ENCODE measurements around the gene DGKI.

DNA sequence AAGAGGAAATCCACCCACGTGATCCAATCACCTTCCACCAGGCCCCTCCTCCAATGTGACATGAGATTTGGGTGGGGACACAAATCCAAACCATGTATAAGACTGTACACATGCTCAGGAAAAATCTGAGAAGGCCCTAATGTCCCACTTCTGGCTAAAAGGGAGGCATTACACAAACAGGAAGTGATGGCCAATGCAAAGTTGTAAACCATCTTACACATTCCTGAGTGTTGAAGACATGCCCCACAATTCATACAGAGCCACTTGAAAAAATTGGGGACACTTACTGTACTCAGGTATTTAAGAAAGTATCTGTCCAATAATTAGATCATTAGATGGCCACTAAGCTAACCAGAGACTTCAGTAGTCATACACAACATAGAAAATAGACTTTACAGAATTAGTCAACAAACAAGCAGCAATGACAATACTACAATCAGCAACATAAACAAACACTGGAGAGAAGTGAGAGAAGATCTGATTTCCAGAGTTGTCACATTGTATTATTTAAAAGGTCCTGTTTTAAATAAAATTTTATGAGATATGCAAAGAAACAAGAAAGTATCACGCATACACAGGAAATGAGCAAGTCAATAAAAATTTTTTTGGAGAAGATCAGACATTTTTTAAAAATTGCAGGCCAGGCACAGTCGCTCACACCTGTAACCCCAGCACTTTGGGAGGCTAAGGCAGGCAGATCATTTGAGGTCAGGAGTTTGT, 143.3 kb downstream of the DGKI start:
- TF ChIP-seq ZNF614 (CRISPR knock-in tag; IDR thresholded peaks at IDR 0.05; ENCODE audit: borderline replicate concordance) = no peak
- TF ChIP-seq, protein P1, sequence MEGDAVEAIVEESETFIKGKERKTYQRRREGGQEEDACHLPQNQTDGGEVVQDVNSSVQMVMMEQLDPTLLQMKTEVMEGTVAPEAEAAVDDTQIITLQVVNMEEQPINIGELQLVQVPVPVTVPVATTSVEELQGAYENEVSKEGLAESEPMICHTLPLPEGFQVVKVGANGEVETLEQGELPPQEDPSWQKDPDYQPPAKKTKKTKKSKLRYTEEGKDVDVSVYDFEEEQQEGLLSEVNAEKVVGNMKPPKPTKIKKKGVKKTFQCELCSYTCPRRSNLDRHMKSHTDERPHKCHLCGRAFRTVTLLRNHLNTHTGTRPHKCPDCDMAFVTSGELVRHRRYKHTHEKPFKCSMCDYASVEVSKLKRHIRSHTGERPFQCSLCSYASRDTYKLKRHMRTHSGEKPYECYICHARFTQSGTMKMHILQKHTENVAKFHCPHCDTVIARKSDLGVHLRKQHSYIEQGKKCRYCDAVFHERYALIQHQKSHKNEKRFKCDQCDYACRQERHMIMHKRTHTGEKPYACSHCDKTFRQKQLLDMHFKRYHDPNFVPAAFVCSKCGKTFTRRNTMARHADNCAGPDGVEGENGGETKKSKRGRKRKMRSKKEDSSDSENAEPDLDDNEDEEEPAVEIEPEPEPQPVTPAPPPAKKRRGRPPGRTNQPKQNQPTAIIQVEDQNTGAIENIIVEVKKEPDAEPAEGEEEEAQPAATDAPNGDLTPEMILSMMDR (CRISPR knock-in tag; IDR thresholded peaks at IDR 0.05) = no peak
